Adipocyte (in vitro differentiated cells): Measurements from ENCODE around the gene HOXB4.

Source experiments
- DNase-seq: peaks from one replicate; pipeline ENCODE4 v3.0.0-alpha.2; 2015; ENCODE audit warnings: low read depth
- H3K27me3 ChIP-seq: replicated peaks from 2 replicates; pipeline ENCODE4 v1.7.0; 2013; ENCODE audit warnings: mild to moderate bottlenecking, low read length, moderate library complexity; ENCODE audit not compliant: control insufficient read depth, insufficient read depth
- H3K36me3 ChIP-seq: 2 replicates; pipeline ENCODE4 v1.7.0; 2013; ENCODE audit warnings: low read length, mild to moderate bottlenecking, moderate library complexity; ENCODE audit not compliant: control insufficient read depth, insufficient read depth, severe bottlenecking
- H3K4me1 ChIP-seq: 2 replicates; pipeline ENCODE4 v1.7.0; 2013; ENCODE audit warnings: mild to moderate bottlenecking, low read length, moderate library complexity; ENCODE audit not compliant: control insufficient read depth, insufficient read depth
- H3K4me3 ChIP-seq: 2 replicates; pipeline ENCODE4 v1.7.0; 2013; ENCODE audit warnings: mild to moderate bottlenecking, low read length, moderate library complexity
- H3K9ac ChIP-seq: 2 replicates; pipeline ENCODE4 v1.7.0; 2013; ENCODE audit warnings: mild to moderate bottlenecking, low read length, moderate library complexity
- H3K9me3 ChIP-seq: 2 replicates; pipeline ENCODE4 v1.7.0; 2013; ENCODE audit warnings: mild to moderate bottlenecking, low read length, moderate library complexity; ENCODE audit not compliant: control insufficient read depth

HOXB4 gene

DNA sequence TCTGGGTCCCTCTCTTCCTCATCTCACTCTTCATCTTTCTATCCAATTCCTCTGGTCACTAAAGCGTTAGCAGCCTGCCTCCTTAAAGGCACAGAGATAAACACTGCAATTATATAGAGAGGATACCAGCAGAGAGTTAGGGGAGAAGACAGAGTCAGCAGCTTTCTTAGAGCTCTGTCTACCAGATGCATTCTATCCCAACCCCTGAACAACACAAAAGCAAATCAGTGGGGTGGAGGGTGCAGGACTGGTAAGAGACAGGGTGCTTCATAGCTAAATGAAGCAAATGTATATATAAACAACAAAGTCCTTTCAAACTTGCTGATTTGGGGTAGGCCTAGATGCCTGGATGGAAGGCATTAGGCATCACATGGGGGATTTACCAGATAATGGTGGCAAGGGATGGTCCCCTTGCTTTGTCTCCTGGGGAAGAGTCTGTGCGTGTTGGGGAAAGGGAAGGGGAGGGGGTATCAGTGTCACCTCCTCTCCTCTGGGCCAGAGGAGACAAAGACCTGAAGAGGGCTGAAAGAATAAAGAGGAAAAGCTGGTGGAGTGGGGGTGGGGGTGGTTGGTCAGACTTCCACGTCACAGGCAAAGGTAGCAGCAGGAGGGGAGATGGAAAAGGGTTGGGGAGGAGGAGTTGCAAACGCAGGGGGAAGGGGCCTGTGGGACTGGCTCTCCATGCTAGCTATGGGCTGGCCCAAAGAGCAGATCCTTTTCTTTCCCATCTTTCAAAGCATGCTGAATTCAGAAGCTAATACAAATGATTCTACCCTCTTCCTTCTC lies 12.0 kb downstream of the HOXB4 start:
- no peaks in the 10 kb centered on the region for H3K36me3 ChIP-seq
- no peak overlapping the region for H3K4me3 ChIP-seq
- no peaks in the 10 kb centered on the region for H3K27me3 ChIP-seq
- H3K9me3 ChIP-seq, result no peaks in the 10 kb centered on the region
- DNase-seq, result no peak
- H3K9ac ChIP-seq, result no peak overlapping the region
- H3K4me1 ChIP-seq, result peaks cover 54% of the 10 kb centered on the region

DNA sequence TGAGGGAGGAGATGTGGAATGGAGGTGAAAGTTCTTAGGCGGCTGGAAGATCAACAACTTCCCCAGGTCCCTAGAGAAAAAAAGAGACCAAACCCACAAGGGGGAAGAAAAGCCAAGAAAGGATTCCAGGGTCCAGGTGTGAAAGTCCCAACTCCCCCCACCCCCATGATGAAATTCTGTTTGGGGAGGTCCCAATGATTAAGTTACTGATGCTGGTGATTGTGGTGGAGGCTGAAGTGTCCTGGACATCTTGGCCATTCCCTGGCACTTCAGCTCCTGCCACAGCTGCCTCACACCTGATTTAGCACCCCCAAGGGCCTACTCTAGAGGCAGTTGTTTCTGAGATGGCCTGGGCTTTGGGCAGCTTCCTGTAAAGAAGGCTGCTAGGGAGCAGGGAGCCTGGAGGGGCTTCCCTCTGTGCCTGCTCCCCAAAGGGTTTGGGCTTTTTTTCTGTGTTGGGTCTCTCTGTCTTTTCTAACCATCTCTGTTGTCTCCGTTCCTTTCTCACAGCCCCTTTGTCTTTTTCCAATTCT lies 13.1 kb downstream of the HOXB4 start:
- Histone ChIP-seq H3K9me3 (no peaks in the 10 kb centered on the region), H3K4me3 (peak overlapping the region; percentile 76), H3K27me3 (no peaks in the 10 kb centered on the region), H3K9ac (peak overlapping the region; percentile 79), H3K36me3 (no peaks in the 10 kb centered on the region), H3K4me1 (peaks cover 52% of the 10 kb centered on the region)
- no peak for DNase-seq

DNA sequence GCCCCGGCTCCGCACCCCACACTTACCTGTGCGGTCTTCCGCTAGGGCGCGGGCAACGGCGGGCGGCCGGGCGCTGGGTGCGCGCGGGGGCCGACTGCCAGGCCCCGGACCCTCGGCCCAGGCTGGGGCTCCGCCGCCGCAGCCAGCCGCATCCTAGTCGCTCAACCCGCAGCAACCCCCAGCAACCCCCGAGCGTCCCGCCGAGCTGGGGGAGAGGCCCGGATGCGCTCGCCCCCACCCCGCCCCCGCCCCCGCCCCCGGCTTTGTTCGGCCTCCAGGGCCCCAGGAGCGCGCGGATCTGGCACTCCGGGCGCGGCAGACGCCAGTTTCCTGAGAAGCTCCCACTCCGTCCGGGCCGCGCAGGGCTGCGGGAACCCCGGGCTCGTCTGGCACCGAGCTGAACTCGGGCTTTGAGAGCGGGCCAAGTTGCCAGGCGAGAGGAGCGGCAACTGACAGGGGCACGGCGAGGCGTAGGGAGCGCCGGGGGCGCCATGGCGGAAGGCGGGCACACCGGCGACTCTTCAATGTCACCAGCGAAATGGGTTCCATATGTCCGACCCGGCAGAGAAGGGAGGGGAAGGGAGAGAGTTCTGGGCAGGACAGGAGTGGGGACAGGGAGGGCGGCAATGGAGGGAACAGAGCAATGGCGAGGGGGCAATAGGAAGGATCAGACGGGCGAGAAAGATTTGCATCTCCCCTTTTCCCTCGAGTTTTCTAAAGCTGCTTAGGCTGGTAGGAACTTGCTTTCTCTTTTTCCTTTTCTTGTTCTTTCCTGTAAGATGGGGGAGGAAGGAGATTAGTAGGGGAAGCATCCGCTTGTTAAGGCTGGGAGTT lies 13.7 kb downstream of the HOXB4 start:
- peak overlapping the region; percentile 79 for H3K9ac ChIP-seq
- DNase-seq, result no peak
- H3K9me3 ChIP-seq, result no peaks in the 10 kb centered on the region
- H3K4me3 ChIP-seq, result peak overlapping the region; percentile 76
- no peaks in the 10 kb centered on the region for H3K27me3 ChIP-seq
- H3K36me3 ChIP-seq, result no peaks in the 10 kb centered on the region
- peaks cover 52% of the 10 kb centered on the region for H3K4me1 ChIP-seq

- peak overlapping the region; percentile 53 for H3K9ac ChIP-seq
- H3K4me1 ChIP-seq, result peaks cover 52% of the 10 kb centered on the region
- no peaks in the 10 kb centered on the region for H3K27me3 ChIP-seq
- H3K36me3 ChIP-seq, result no peaks in the 10 kb centered on the region
- DNase-seq, result no peak
- H3K4me3 ChIP-seq, result peak overlapping the region; percentile 33
- H3K9me3 ChIP-seq, result no peaks in the 10 kb centered on the region
These were observed 14.3 kb downstream of the HOXB4 start for GRCh38 chr17:48563867-48564187.

- Histone ChIP-seq H3K9me3 (no peaks in the 10 kb centered on the region), H3K4me3 (no peak overlapping the region), H3K27me3 (no peaks in the 10 kb centered on the region)
These were observed 14.7 kb downstream of the HOXB4 start for GRCh38 chr17:48563385-48563838.

GRCh38 chr17:48562934-48563333 lies 15.2 kb downstream of the HOXB4 start:
- Histone ChIP-seq H3K27me3 (no peaks in the 10 kb centered on the region), H3K4me3 (no peak overlapping the region), H3K36me3 (no peaks in the 10 kb centered on the region), H3K9ac (no peak overlapping the region), H3K4me1 (peaks cover 47% of the 10 kb centered on the region), H3K9me3 (no peaks in the 10 kb centered on the region)
- DNase-seq, result no peak

More at GRCh38 chr17:48563385-48563838, 14.7 kb downstream of the HOXB4 start:
- DNase-seq, result no peak
- H3K9ac ChIP-seq, result no peak overlapping the region
- H3K4me1 ChIP-seq, result peaks cover 52% of the 10 kb centered on the region
- H3K36me3 ChIP-seq, result no peaks in the 10 kb centered on the region

- H3K4me1 ChIP-seq, result peaks cover 46% of the 10 kb centered on the region
- H3K9me3 ChIP-seq, result no peaks in the 10 kb centered on the region
- H3K27me3 ChIP-seq, result no peaks in the 10 kb centered on the region
- no peak overlapping the region for H3K4me3 ChIP-seq
- no peak overlapping the region for H3K9ac ChIP-seq
- no peak for DNase-seq
- H3K36me3 ChIP-seq, result no peaks in the 10 kb centered on the region
These were observed 16.0 kb downstream of the HOXB4 start for GRCh38 chr17:48561884-48562810.

DNA sequence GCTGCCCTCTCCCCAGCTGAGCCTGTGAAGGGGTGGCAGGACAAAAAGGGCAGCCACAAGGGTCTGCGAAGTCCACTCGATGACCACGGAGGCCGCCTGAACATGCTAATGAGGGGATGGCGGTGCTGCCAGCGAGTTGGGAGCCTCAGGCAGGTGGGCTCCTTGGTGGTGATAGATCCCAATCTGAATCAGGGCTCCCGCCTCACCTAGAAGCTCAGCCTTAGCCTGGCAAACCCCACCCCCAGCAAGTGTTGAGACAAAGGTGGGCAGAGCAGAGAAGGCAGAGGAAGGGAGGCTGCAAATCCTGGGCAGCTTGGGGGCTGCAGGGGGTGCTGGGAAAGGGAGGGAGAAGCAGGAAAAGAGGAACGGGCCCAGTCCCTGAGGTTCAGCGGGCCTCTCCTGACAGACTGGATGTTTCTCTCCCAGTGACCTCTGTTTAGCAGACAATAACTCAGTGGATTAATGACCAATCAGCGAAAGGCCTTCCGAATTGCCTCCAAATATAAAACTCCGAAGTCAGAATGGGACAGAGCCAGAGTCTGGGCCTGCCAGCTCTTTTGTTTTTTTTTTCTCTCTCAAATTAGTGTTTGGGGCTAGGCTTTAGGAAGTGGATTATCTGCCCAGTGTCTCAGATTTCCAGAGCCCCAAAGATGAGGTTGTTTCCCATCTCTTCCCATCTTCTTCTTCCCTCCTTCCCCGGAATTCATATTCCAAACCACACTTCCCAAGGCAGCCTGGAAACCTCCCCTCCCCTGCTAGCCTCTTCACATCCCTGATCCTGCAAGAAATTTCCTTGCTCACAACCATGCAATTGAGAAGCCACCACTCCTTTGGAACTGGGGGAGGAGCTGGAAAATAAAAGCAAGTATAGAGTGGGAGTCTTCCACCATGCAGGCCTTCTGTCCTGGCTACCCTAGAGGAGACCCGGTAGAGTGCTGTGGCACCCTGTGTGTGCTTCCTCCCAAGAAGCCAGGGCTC lies 18.0 kb downstream of the HOXB4 start:
- Histone ChIP-seq H3K4me1 (peaks cover 56% of the 10 kb centered on the region), H3K4me3 (no peak overlapping the region), H3K36me3 (no peaks in the 10 kb centered on the region), H3K27me3 (no peaks in the 10 kb centered on the region), H3K9me3 (no peaks in the 10 kb centered on the region), H3K9ac (peak overlapping the region; percentile 48)
- no peak for DNase-seq

GRCh38 chr17:48559122-48559839 lies 18.9 kb downstream of the HOXB4 start:
- Histone ChIP-seq H3K4me1 (peaks cover 56% of the 10 kb centered on the region), H3K9ac (peak overlapping the region; percentile 48), H3K27me3 (no peaks in the 10 kb centered on the region), H3K4me3 (no peak overlapping the region), H3K9me3 (no peaks in the 10 kb centered on the region), H3K36me3 (no peaks in the 10 kb centered on the region)
- DNase-seq, result no peak

DNA sequence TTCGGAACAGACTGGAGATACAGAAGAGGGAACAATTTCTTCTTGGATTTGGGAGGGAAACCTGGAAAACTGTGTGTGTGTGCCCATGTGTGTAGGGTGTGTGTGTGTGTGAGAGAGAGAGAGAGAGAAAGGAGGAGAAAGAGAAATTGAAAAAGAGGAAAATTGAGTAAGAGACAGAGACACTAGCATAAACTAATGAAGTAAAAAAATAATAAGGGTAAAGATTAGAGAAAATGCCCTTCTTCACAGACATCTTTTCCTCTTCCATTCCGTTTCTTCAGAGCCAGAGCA lies 19.4 kb downstream of the HOXB4 start:
- H3K27me3 ChIP-seq, result no peaks in the 10 kb centered on the region

More for the DNA sequence above, 19.4 kb downstream of the HOXB4 start:
- no peaks in the 10 kb centered on the region for H3K36me3 ChIP-seq
- peak overlapping the region; percentile 48 for H3K9ac ChIP-seq
- H3K4me3 ChIP-seq, result no peak overlapping the region
- DNase-seq, result no peak
- no peaks in the 10 kb centered on the region for H3K9me3 ChIP-seq
- H3K4me1 ChIP-seq, result peaks cover 61% of the 10 kb centered on the region
